OCI-LY7 (cell line): ENCODE results near the gene ATXN8OS. TPM values are rescaled to one million over a fixed set of nuclear protein-coding genes. Genes with fewer than 3 reads are reported as not detected.
"Not testable (repeated sequence)": the region's sequence is repeated elsewhere in the genome, so short reads cannot be mapped to it uniquely, and the experiment has no call there.

Source experiments
- BruUV-seq: library from RNA; stranded (reverse); fragments of 400-500 nt; replicated peaks from 2 replicates; lab custom pipeline; 2021; lab: Mats Ljungman, UMichigan
- CTCF ChIA-PET: fragments of 300-600 bp; sonication (Branson Sonifier 250); formaldehyde crosslinking; loops from one replicate; lab custom pipeline; 2022; ENCODE audit warnings: antibody characterized with exemption; ENCODE audit not compliant: unreplicated experiment; lab: Charles Lee
- POLR2A ChIA-PET: fragments of 300-600 bp; sonication (Branson Sonifier 250); formaldehyde crosslinking; loops from one replicate; lab custom pipeline; 2022; ENCODE audit warnings: antibody characterized with exemption; lab: Charles Lee
- DNase-seq: peaks from one replicate; pipeline ENCODE4 v3.0.0-alpha.2; 2015; ENCODE audit warnings: low spot score
- H2AFZ ChIP-seq: fragments of 200-600 bp; sonication (generic), shearing (Covaris generic); 2 replicates; pipeline ENCODE4 v1.6.1; 2014; ENCODE audit warnings: mild to moderate bottlenecking, antibody characterized with exemption, low read length, moderate library complexity
- H3K27ac ChIP-seq: fragments of 200-600 bp; sonication (generic); 2 replicates; pipeline ENCODE4 v1.5.1; 2014; ENCODE audit warnings: mixed run types, low read depth, mild to moderate bottlenecking, moderate library complexity, low read length, inconsistent platforms; ENCODE audit not compliant: poor library complexity, severe bottlenecking
- H3K36me3 ChIP-seq: fragments of 200-600 bp; sonication (generic); 2 replicates; pipeline ENCODE4 v1.6.1; 2014; ENCODE audit warnings: mild to moderate bottlenecking, antibody characterized with exemption, low read length, moderate library complexity, mixed read lengths; ENCODE audit not compliant: insufficient read depth
- H3K4me1 ChIP-seq: fragments of 200-600 bp; sonication (generic); 2 replicates; pipeline ENCODE4 v1.5.1; 2014; ENCODE audit warnings: mild to moderate bottlenecking, low read length; ENCODE audit not compliant: insufficient read depth, poor library complexity, severe bottlenecking
- H3K4me2 ChIP-seq: fragments of 200-600 bp; sonication (generic); 2 replicates; pipeline ENCODE4 v1.6.1; 2014; ENCODE audit warnings: mild to moderate bottlenecking, low read length
- H3K4me3 ChIP-seq: fragments of 200-600 bp; sonication (generic); 2 replicates; pipeline ENCODE4 v1.5.1; 2014; ENCODE audit warnings: mild to moderate bottlenecking, low read depth, low read length; ENCODE audit not compliant: poor library complexity, severe bottlenecking
- H3K79me2 ChIP-seq: fragments of 200-600 bp; sonication (generic); 2 replicates; pipeline ENCODE4 v1.6.1; 2016; ENCODE audit warnings: low read depth, mild to moderate bottlenecking, low read length, moderate library complexity, mixed read lengths; ENCODE audit not compliant: insufficient read depth
- H3K9me2 ChIP-seq: fragments of 200-600 bp; sonication (generic); 2 replicates; pipeline ENCODE4 v1.6.1; 2016; ENCODE audit warnings: mild to moderate bottlenecking, low read length, mixed read lengths; ENCODE audit not compliant: insufficient read depth
- H3K9me3 ChIP-seq: fragments of 200-600 bp; sonication (generic); 2 replicates; pipeline ENCODE4 v1.6.1; 2014; ENCODE audit warnings: mild to moderate bottlenecking, mixed run types, low read length, mixed read lengths
- H4K20me1 ChIP-seq: fragments of 200-600 bp; sonication (generic); 2 replicates; pipeline ENCODE4 v1.6.1; 2014; ENCODE audit warnings: mild to moderate bottlenecking, antibody characterized with exemption, low read length, moderate library complexity, mixed read lengths; ENCODE audit not compliant: insufficient read depth
- CTCF ChIP-seq: fragments of 200-600 bp; sonication (generic); conservative IDR thresholded peaks from 2 replicates; pipeline ENCODE4 v1.5.1; 2014; ENCODE audit warnings: mild to moderate bottlenecking, antibody characterized with exemption, low read length, moderate library complexity, mixed read lengths
- EZH2phosphoT487 ChIP-seq: fragments of 200-600 bp; sonication (generic); IDR thresholded peaks from 2 replicates; pipeline ENCODE4 v1.6.1; 2018; ENCODE audit warnings: low read depth, borderline replicate concordance, mild to moderate bottlenecking, mixed run types, antibody characterized with exemption, low read length, moderate library complexity, mixed read lengths
- intact Hi-C: fragments of 100-400 bp; cut with micrococcal nuclease; formaldehyde crosslinking; loops from one replicate; pipeline ENCODE4 v1.10.0; 2022; ENCODE audit not compliant: unreplicated experiment
- total RNA-seq, 2 experiments: library from RNA; depleted of rRNA in 1 of 2; stranded (reverse); fragments of >200 nt in 1 of 2; shearing (Covaris generic) in 1 of 2; gene quantifications; 2 replicates each; pipeline ENCODE4 v1.2.3, GENCODE V29; 2014 to 2022

Gene ATXN8OS
- total RNA-seq, 2 experiments from 2014 or later = not detected

- BruUV-seq = no TSS peak
- ChIA-PET CTCF (no interaction called here), POLR2A (no interaction called here)
- no peak for TF ChIP-seq EZH2phosphoT487
- no peak for TF ChIP-seq CTCF
- H3K4me2 ChIP-seq = no peak overlapping the region
- H3K9me2 ChIP-seq = no peaks in the 10 kb centered on the region
- H3K79me2 ChIP-seq = no peaks in the 10 kb centered on the region
- no peak overlapping the region for H3K4me3 ChIP-seq
- no peaks in the 10 kb centered on the region for H3K4me1 ChIP-seq
- no peaks in the 10 kb centered on the region for H4K20me1 ChIP-seq
- H3K36me3 ChIP-seq = no peaks in the 10 kb centered on the region
- intact Hi-C loops = no loop called here
- no peak overlapping the region for H3K27ac ChIP-seq
- H2AFZ ChIP-seq = no peak overlapping the region
- no peaks in the 10 kb centered on the region for H3K9me3 ChIP-seq
- DNase-seq = no peak
Observed at GRCh38 chr13:70128098-70128497, 20.5 kb downstream of the ATXN8OS start.

GRCh38 chr13:70142658-70143057 is 35.0 kb downstream of the ATXN8OS start:
- intact Hi-C loops, H4K20me1 ChIP-seq, DNase-seq, H3K4me2 ChIP-seq, H3K4me1 ChIP-seq, H3K9me3 ChIP-seq, H3K27ac ChIP-seq, H3K79me2 ChIP-seq, H3K4me3 ChIP-seq, H3K36me3 ChIP-seq, H3K9me2 ChIP-seq, BruUV-seq, H2AFZ ChIP-seq, POLR2A ChIA-PET, CTCF ChIA-PET: not testable (repeated sequence)

- H3K9me2 ChIP-seq = no peaks in the 10 kb centered on the region
- H3K79me2 ChIP-seq = no peaks in the 10 kb centered on the region
- POLR2A ChIA-PET = no interaction called here
- no peaks in the 10 kb centered on the region for H3K9me3 ChIP-seq
- DNase-seq = no peak
- BruUV-seq = no TSS peak
- H3K4me2 ChIP-seq = no peak overlapping the region
- H2AFZ ChIP-seq = no peak overlapping the region
- intact Hi-C loops = no loop called here
- H3K27ac ChIP-seq = no peak overlapping the region
- TF ChIP-seq EZH2phosphoT487 (no peak), CTCF (no peak)
- H4K20me1 ChIP-seq = no peaks in the 10 kb centered on the region
- H3K4me3 ChIP-seq = no peak overlapping the region
- CTCF ChIA-PET = no interaction called here
- H3K4me1 ChIP-seq = no peaks in the 10 kb centered on the region
- H3K36me3 ChIP-seq = no peaks in the 10 kb centered on the region
Observed at GRCh38 chr13:70162141-70162540, 54.5 kb downstream of the ATXN8OS start.
